Activated naive CD8-positive, alpha-beta T cell treated with anti-CD3 and anti-CD28 coated beads, Interleukin-2, amount 50 U/mL, for 16 hours (primary cell): ENCODE results near the gene HIPK1.
"Not testable (repeated sequence)": the region's sequence is repeated elsewhere in the genome, so short reads cannot be mapped to it uniquely, and the experiment has no call there.

ENCODE experiments used
- DNase-seq: peaks from one replicate; pipeline ENCODE4 v3.0.0-alpha.2; 2020; ENCODE audit warnings: low read depth, low spot score

Gene HIPK1

DNA sequence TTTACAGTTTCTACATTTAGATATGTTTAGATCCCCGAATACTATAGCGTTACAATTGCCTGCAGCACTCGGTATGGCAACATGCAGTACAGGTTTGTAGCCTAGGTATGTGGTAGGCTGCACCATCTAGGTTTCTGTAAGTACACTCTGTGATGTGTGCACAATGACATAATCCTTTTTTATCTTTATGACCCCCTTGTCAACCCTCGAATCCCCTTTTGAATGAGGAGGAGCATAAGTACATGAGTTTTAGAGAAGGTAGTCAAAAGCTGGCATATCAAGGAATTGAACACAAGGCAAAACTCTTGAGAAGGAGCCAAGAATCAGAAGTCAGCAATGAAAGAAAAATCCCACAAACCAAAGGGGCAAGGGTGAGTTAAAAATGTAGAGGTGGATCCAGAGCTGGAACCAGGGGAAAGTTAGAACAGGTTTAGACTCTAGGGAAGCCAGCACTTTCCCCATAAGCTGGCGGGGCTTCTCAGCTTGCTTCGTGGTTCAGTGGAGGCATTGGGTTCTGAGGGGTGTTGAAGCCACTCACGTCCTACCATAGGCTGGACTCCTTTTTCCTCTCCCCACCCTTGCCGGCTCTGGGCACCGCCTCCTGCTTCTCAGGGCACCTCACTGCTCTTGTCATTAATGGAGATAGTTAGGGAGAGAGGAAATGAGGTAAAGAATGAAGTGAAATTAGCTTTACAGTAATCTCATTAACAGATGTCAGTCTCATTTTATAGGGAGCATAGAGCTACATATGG, 81.5 kb downstream of the HIPK1 start:
- DNase-seq, result no peak

DNA sequence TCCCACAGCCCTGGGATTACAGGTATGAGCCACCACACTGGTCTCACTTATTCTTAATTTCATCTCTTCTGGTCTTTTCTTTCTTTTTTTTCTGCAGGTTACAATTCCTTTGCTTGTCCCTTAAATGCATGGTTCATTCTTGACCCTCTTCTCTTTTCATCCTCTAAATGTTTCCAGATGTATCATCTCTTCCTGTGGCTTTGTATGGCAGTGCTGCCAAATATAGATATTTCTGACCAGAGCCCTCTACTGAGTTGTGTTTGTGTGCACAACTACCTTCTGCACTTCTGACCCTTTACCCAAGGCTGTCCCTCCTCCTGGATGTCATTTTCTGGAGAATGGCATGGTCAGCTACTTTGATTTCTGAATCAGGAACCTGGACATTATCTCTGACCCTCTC, 82.7 kb downstream of the HIPK1 start:
- no peak for DNase-seq

- no peak for DNase-seq
Measured at GRCh38 chr1:114015075-114015474, 86.0 kb downstream of the HIPK1 start.

GRCh38 chr1:114019724-114020123, 90.6 kb downstream of the HIPK1 start:
- DNase-seq, result not testable (repeated sequence)

GRCh38 chr1:114021665-114022099, 92.6 kb downstream of the HIPK1 start:
- DNase-seq, result no peak

GRCh38 chr1:114022877-114023276, 93.8 kb downstream of the HIPK1 start:
- DNase-seq, result no peak

GRCh38 chr1:114023377-114023776, 94.3 kb downstream of the HIPK1 start:
- DNase-seq, result no peak

- no peak for DNase-seq
Measured at GRCh38 chr1:114024049-114024448, 94.9 kb downstream of the HIPK1 start.

DNA sequence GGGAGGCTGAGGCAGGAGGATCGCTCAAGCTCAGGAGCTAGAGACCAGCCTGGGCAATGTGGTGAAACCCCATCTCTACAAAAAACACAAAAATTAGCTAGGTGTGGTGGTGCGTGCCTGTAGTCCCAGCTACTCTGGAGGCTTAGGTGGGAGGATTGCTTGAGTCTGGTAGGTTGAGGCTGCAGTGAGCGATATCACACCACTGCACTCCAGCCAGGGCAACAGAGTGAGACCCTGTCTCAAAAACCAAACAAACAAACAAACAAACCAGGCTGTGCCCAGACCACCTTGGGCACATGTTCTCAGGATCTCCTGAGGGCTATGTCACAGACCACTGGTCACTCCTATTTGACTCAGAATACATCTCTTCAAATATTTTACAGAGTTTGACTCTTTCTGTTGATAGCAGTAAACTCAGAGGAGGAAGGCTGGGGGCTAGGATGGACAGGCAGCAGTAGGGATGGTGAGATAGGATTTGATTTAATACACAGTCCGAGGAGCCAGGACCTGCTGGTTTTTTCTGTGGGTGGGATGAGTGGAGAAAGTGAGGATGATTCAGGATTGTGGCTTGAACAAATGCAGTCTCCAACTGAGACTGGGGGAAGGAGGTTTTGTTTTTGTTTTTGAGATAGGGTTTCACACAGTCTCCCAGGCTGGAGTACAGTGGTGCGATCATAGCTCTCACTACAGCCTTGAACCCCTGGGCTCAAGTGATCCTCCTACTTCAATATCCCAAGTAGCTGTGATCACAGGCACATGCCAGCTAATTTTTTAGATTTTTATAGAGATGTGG, 96.7 kb downstream of the HIPK1 start:
- DNase-seq, result no peak

DNA sequence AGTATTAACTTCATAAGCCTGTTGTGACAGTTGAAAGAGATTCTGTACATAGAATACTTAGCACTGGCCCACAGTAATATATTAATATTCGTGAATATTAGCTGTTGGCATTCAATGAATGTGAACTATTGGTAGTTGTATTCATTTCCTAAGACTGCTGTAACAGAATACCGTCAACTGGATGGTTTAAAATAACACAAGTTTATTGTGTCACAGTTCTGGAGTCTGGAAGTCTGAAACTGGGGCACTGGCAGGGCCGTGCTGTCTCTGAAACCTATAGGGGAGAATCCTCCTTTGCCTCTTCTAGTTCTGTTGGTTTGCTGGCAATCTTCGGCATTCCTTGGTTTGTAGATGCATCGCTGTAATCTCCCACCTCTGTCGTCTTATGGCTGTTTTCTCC, 97.7 kb downstream of the HIPK1 start:
- DNase-seq, result no peak
